ENCODE data around the gene ZKSCAN1.
"Not testable (repeated sequence)": the region's sequence is repeated elsewhere in the genome, so short reads cannot be mapped to it uniquely, and the experiment has no call there.

The ZKSCAN1 gene

DNA sequence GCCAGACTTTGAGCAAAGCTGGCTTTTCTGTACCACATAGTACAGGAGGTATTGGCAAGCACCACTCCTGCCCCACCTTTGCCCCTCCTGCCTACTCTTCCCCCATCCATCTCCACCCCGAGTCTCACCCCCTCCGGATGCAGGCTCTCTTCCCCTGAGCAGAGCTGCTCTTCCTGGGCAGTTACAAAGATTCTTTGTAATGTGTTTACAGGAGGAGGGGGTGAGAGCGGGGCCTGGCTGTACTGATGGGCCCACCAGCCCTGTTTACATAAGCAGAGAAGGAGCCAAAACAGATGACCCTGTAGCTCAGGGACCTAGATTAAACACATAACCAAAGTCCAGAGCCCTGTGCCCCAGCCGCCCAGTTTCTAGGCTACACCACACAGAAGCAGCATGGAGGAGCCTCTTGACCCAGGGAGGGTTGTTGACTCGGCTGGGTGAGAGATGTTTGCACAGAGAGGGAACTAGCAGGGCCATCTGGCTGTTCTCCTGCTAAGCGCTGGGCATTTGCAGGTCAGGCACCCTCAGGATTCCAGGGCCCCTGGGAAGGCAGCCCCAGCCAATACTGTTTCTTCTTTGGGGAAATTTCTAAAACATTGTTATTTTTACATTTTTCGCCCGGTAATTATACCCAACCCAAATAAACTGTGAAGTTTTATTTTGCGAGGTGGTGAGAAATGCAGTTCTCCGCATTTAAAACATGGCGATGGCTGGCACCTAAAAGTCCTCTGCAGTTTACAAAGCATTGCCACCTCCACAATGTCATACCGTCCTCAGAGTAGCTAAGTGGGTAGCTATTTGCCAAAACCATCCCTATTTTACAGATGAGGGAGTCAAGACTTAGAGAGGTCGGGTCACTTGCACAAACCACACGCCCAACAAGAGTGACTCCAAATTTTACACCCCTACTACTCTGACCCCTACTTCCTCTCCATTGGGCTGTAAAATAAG is 11.4 kb upstream of the ZKSCAN1 start:
- no peak for DNase-seq

GRCh38 chr7:100007887-100008286 is 7.5 kb upstream of the ZKSCAN1 start:
- DNase-seq, result no peak

DNA sequence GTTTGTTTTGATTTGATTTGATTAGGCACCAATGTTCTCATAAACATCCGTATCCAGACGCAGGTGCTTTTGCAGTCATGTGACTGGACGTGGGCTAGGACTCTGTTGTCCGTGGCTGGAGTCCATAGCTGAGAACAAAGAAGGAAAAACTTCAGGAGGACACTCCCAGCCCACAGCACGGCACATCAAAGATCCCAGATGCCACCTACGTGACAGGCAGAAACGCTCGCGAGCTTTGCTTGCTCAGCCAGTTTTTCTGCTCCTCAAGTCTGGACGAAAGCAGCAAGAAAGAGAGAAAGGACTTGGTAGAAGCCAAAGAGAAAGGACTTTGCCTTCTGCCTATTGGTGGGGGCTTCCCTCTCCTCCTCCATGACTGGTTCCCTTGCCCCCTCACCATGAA is 6.9 kb upstream of the ZKSCAN1 start:
- DNase-seq, result no peak

- not testable (repeated sequence) for DNase-seq
These were observed 5.4 kb upstream of the ZKSCAN1 start for GRCh38 chr7:100009952-100010351.

GRCh38 chr7:100010901-100011300 is 4.5 kb upstream of the ZKSCAN1 start:
- DNase-seq, result no peak

GRCh38 chr7:100011516-100011915 is 3.9 kb upstream of the ZKSCAN1 start:
- no peak for DNase-seq

- DNase-seq, result not testable (repeated sequence)
These were observed 2.7 kb upstream of the ZKSCAN1 start for GRCh38 chr7:100012385-100013327.

- no peak for DNase-seq
These were observed 2.1 kb upstream of the ZKSCAN1 start for GRCh38 chr7:100013328-100013676.

GRCh38 chr7:100016215-100016901 is 962 bp downstream of the ZKSCAN1 start:
- no peak for DNase-seq

DNA sequence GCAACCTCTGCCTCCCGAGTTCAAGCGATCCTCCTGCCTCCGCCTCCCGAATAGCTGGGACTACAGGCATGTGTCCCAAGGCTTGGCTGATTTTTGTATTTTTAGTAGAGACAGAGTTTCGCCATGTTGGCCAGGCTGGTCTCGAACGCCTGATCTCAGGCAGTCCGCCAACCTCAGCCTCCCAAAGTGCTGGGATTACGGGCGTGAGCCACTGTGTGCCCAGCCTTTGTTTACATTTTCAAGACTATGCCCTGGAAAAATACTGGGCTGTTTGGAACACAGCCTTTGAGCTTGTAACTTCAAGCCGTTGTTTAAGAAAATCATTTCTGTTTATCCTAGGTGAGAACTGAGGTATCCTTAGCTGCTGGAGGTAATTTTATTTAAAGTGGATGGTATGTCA is 1.9 kb downstream of the ZKSCAN1 start:
- DNase-seq, result no peak

DNA sequence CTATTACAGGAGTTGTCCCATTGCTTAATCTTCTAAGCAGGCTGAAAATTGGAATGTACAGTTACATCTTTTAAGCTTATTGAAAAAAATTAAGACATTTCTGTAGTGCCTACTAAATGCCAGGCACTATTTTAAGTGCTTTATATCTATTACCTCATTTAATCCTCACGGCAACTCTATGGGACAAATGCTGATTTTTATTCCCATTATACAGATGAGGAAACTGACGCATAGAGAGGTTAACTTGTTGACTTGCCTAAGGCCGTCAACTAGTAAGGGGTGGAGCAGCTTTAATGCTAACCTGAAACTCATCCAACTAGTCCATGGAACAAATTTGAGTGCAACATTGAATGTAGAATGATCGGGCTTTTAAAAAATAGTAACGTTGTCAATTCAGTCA is 2.5 kb downstream of the ZKSCAN1 start:
- no peak for DNase-seq

- DNase-seq, result no peak
These were observed 4.5 kb downstream of the ZKSCAN1 start for GRCh38 chr7:100019908-100020307.

GRCh38 chr7:100021297-100021696 is 5.9 kb downstream of the ZKSCAN1 start:
- DNase-seq, result no peak

- DNase-seq, result no peak
These were observed 7.2 kb downstream of the ZKSCAN1 start for GRCh38 chr7:100022621-100023020.

DNA sequence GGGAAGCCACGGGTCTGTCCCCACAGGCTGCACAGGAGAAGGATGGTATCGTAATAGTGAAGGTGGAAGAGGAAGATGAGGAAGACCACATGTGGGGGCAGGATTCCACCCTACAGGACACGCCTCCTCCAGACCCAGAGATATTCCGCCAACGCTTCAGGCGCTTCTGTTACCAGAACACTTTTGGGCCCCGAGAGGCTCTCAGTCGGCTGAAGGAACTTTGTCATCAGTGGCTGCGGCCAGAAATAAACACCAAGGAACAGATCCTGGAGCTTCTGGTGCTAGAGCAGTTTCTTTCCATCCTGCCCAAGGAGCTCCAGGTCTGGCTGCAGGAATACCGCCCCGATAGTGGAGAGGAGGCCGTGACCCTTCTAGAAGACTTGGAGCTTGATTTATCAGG is 8.1 kb downstream of the ZKSCAN1 start:
- DNase-seq, result no peak

- DNase-seq, result no peak
These were observed 8.7 kb downstream of the ZKSCAN1 start for GRCh38 chr7:100024020-100024619.

DNA sequence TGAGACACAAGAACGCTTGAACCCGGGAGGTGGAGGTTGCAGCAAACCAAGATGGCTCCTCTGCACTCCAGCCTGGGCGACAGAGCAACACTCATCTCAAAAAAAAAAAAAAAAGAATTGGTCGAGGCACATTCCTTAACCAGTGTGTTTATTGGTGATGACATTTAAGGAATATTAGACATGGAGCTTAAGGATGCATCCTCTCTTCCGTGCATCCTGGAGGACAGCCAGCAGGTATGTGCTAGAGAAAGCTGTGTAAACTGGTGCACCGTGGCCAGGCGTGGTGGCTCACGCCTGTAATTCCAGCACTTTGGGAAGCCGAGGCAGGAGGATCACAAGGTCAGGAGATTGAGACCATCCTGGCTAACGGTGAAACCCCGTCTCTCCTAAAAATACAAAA is 11.8 kb downstream of the ZKSCAN1 start:
- DNase-seq, result no peak

DNA sequence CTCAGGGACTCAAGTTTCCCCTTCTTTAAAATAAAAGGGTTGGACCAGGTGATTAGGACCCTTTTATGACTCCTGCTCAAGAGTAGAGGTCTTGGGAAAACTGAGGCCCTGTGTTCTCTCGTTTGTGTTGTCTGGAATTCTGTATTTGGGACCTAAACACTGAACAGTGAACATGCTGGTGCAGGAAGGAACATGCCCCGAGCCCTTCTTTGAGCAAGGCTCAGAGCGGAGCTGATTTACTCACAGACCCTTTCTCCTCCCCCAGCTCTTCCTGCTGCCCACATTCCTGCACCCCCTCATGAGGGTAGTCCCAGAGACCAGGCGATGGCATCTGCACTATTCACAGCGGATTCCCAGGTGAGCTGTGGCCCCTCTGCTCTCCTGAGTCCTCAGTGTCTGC is 14.2 kb downstream of the ZKSCAN1 start:
- no peak for DNase-seq

DNA sequence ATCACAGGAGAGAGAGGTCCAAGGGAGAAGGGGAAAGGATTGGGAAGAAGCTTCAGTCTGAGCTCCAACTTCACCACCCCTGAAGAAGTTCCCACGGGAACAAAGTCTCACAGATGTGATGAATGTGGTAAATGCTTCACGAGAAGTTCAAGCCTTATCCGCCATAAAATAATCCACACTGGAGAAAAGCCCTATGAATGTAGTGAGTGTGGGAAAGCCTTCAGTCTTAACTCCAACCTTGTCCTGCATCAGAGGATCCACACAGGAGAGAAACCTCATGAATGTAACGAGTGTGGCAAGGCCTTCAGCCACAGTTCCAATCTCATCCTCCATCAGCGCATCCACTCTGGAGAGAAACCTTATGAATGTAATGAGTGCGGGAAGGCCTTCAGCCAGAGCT is 18.1 kb downstream of the ZKSCAN1 start:
- no peak for DNase-seq

DNA sequence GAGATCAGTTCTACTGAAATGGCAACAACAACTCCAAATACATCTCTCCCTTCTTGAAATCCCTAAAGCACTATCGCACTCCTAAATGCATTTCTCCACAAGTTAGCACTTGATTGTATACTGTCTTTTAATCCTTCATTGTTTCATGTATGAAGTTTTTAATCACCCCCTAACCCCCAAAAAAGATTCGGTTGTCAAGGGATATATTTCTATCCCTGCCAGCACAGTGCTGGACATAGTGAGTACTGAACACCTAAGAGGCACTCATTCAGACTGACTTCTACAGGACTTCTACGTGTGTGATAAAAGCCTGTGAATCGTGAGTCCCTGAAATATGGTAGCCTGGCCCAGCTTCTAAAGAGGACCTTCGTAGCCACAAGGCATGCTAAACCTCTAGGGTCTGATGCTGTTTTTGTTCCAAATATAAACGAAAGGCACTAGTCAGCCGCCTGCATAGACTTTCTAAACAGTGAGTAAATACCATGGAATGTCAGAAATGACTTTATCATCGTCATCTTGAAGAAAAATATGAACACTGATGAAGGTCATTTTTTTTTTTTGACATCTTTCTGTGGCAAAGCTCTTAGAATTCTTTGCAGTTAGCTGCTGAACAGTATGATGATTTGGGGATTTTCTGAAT is 19.6 kb downstream of the ZKSCAN1 start:
- no peak for DNase-seq

- DNase-seq, result no peak
These were observed 20.5 kb downstream of the ZKSCAN1 start for GRCh38 chr7:100035876-100036275.

- no peak for DNase-seq
These were observed 22.9 kb downstream of the ZKSCAN1 start for GRCh38 chr7:100038326-100038725.

Measured in NCI-H1048 (cell line).